ENCODE data around the gene ZNF76. TPM values are rescaled to one million over a fixed set of nuclear protein-coding genes. Genes with fewer than 3 reads are reported as not detected.

The ZNF76 gene
- total and polyA plus RNA-seq, 2 donors (not counting 3 experiments of a cell fraction or from before 2014, with no cell fraction given) = 27.9 to 34.6 TPM

- peaks cover 6 to 38% of the 10 kb centered on the region in 2 experiments for H3K36me3 ChIP-seq (ENCODE audit: control insufficient read depth in 2 of 2, extremely low read depth in 1 of 2, insufficient read depth in 2 of 2, low read length in 2 of 2)
- no peaks in the 10 kb centered on the region for H3K9me3 ChIP-seq (replicated peaks; ENCODE audit: control insufficient read depth, insufficient read depth, low read length)
- H3K9ac ChIP-seq (replicated peaks; ENCODE audit: extremely low read depth, insufficient read depth, low read length) = no peak overlapping the region
- no peak overlapping the region for H3K27ac ChIP-seq (ENCODE audit: insufficient read depth, low read depth, low read length)
- peak; percentile 33 for DNase-seq (ENCODE audit: low read depth, low spot score)
- no TSS peak for BruUV-seq (replicated peaks)
- TF ChIP-seq CTCF (IDR thresholded peaks at IDR 0.05; ENCODE audit: extremely low read depth in 1 of 2, insufficient read depth in 1 of 2, low read depth in 1 of 2, low read length in 2 of 2) (peak; percentile 69 to 73), MAX (IDR thresholded peaks at IDR 0.05; ENCODE audit: insufficient read depth, insufficient read length) (no peak)
- H3K4me3 ChIP-seq (replicated peaks in 1 of 3; ENCODE audit: insufficient read depth in 1 of 3, low read depth in 1 of 3, low read length in 3 of 3) = no peak overlapping the region
- CTCF ChIA-PET = interaction anchor here (0.8 to 2.4 kb wide), 14 partner anchors 8 to 157 kb away, joined by 3 to 22 read pairs (median 4); partner anchors contain the start of gene FANCE
- POLR2A ChIA-PET = no interaction called here
- no peak overlapping the region for H2AFZ ChIP-seq (ENCODE audit: low read depth, low read length)
- H4K20me1 ChIP-seq (replicated peaks; ENCODE audit: control insufficient read depth, extremely low read depth, insufficient read depth, low read length) = no peaks in the 10 kb centered on the region
- dilution Hi-C loops (cut with MboI; ENCODE audit: extremely low pct_ligation_motif_present, low sequenced_read_pairs) = no loop called here
- FAIRE-seq = peak; percentile 73
- intact Hi-C loops (cut with micrococcal nuclease) = loop anchor here (10.0 kb wide), 1 partner anchor 440 kb away; the partner anchor contains the start of gene ARMC12
- no peaks in the 10 kb centered on the region for H3K27me3 ChIP-seq (ENCODE audit: control insufficient read depth in 2 of 2, insufficient read depth in 2 of 2, low read length in 2 of 2)
- no peaks in the 10 kb centered on the region for H3K9me1 ChIP-seq (replicated peaks; ENCODE audit: control insufficient read depth, extremely low read depth, insufficient read depth, low read length)
- peaks cover 10% of the 10 kb centered on the region for H3K4me1 ChIP-seq (ENCODE audit: control insufficient read depth, extremely low read depth, insufficient read depth, low read length)
- H3K4me2 ChIP-seq (ENCODE audit: insufficient read depth, low read length) = no peak overlapping the region
- no peaks in the 10 kb centered on the region for H3K79me2 ChIP-seq (ENCODE audit: control insufficient read depth, insufficient read depth, low read length)
These were observed 34.9 kb downstream of the ZNF76 start for GRCh38 chr6:35294308-35294945.

- Histone ChIP-seq H3K4me1 (ENCODE audit: control insufficient read depth, extremely low read depth, insufficient read depth, low read length) (peaks cover 10% of the 10 kb centered on the region), H2AFZ (ENCODE audit: low read depth, low read length) (no peak overlapping the region), H3K4me3 (replicated peaks in 1 of 3; ENCODE audit: insufficient read depth in 1 of 3, low read depth in 1 of 3, low read length in 3 of 3) (no peak overlapping the region), H3K4me2 (ENCODE audit: insufficient read depth, low read length) (no peak overlapping the region), H4K20me1 (replicated peaks; ENCODE audit: control insufficient read depth, extremely low read depth, insufficient read depth, low read length) (no peaks in the 10 kb centered on the region), H3K9ac (replicated peaks; ENCODE audit: extremely low read depth, insufficient read depth, low read length) (no peak overlapping the region), H3K9me1 (replicated peaks; ENCODE audit: control insufficient read depth, extremely low read depth, insufficient read depth, low read length) (no peaks in the 10 kb centered on the region), H3K27me3 (ENCODE audit: control insufficient read depth in 2 of 2, insufficient read depth in 2 of 2, low read length in 2 of 2) (no peaks in the 10 kb centered on the region), H3K27ac (ENCODE audit: insufficient read depth, low read depth, low read length) (no peak overlapping the region), H3K79me2 (ENCODE audit: control insufficient read depth, insufficient read depth, low read length) (no peaks in the 10 kb centered on the region), H3K36me3 (ENCODE audit: control insufficient read depth in 2 of 2, extremely low read depth in 1 of 2, insufficient read depth in 2 of 2, low read length in 2 of 2) (peaks cover 6 to 38% of the 10 kb centered on the region in 2 experiments), H3K9me3 (replicated peaks; ENCODE audit: control insufficient read depth, insufficient read depth, low read length) (no peaks in the 10 kb centered on the region)
- TF ChIP-seq GATA2 (IDR thresholded peaks at IDR 0.05; ENCODE audit: insufficient read depth, insufficient read length, low read depth, low read length) (no peak), POLR2AphosphoS5 (IDR thresholded peaks at IDR 0.05; ENCODE audit: insufficient read depth, low read depth, low read length) (no peak), MYC (IDR thresholded peaks at IDR 0.05; ENCODE audit: low read depth, low read length) (no peak), FOS (IDR thresholded peaks at IDR 0.05; ENCODE audit: borderline replicate concordance, insufficient read depth, low read length) (no peak), MAX (IDR thresholded peaks at IDR 0.05; ENCODE audit: insufficient read depth, insufficient read length) (no peak), POLR2A (IDR thresholded peaks at IDR 0.05; ENCODE audit: low read depth, low read length) (no peak), JUN (IDR thresholded peaks at IDR 0.05; ENCODE audit: borderline replicate concordance, insufficient read depth, insufficient read length, low read depth) (no peak), CTCF (IDR thresholded peaks at IDR 0.05; ENCODE audit: extremely low read depth in 1 of 2, insufficient read depth in 1 of 2, low read depth in 1 of 2, low read length in 2 of 2) (no peak), EZH2 (IDR thresholded peaks at IDR 0.05; ENCODE audit: borderline replicate concordance, low read depth, low read length, severe bottlenecking) (no peak)
- no peak for DNase-seq (ENCODE audit: low read depth, low spot score)
- FAIRE-seq = no peak
- POLR2A ChIA-PET = no interaction called here
- dilution Hi-C loops (cut with MboI; ENCODE audit: extremely low pct_ligation_motif_present, low sequenced_read_pairs) (no loop called here), intact Hi-C loops (cut with micrococcal nuclease) (loop anchor here (10.0 kb wide), 1 partner anchor 440 kb away; the partner anchor contains the start of gene ARMC12)
- BruUV-seq (replicated peaks) = no TSS peak
- CTCF ChIA-PET = interaction anchor here (2.4 to 3.8 kb wide), 5 partner anchors 24 to 172 kb away, joined by 11 to 67 read pairs (median 23); partner anchors contain the start of genes PPARD and RPL10A
These were observed 35.5 kb downstream of the ZNF76 start for GRCh38 chr6:35295036-35295435.
